ENCODE results near the gene PPIB. TPM values are rescaled to one million over a fixed set of nuclear protein-coding genes. Genes with fewer than 3 reads are reported as not detected.

The PPIB gene
- total RNA-seq (2014; rRNA removed; shearing (Covaris generic)), result 966 and 1,104 TPM in 2 replicates

- DNase-seq (ENCODE audit: low spot score), result peak; percentile 94
These were observed at the start of gene PPIB for GRCh38 chr15:64162869-64163658. Gene PPIB, minus strand, starts transcription at chr15:64163022. Its CDS starts 36 bp downstream, at chr15:64162986.

GRCh38 chr15:64211696-64212095 is 48.9 kb upstream of the PPIB start:
- no peak for DNase-seq (ENCODE audit: low spot score)

- no peak for DNase-seq (ENCODE audit: low spot score)
These were observed 47.5 kb upstream of the PPIB start for GRCh38 chr15:64210371-64210770.

GRCh38 chr15:64209680-64210334 is 47.0 kb upstream of the PPIB start:
- DNase-seq (ENCODE audit: low spot score), result peak; percentile 9

GRCh38 chr15:64205202-64205601 is 42.4 kb upstream of the PPIB start:
- DNase-seq (ENCODE audit: low spot score), result no peak

- no peak for DNase-seq (ENCODE audit: low spot score)
These were observed 34.6 kb upstream of the PPIB start for GRCh38 chr15:64197425-64197824.

- no peak for DNase-seq (ENCODE audit: low spot score)
These were observed 31.1 kb upstream of the PPIB start for GRCh38 chr15:64193971-64194370.

- no peak for DNase-seq (ENCODE audit: low spot score)
These were observed 29.4 kb upstream of the PPIB start for GRCh38 chr15:64191971-64192830.

GRCh38 chr15:64187396-64188191 is 24.8 kb upstream of the PPIB start:
- no peak for DNase-seq (ENCODE audit: low spot score)

GRCh38 chr15:64185146-64185911 is 22.5 kb upstream of the PPIB start:
- no peak for DNase-seq (ENCODE audit: low spot score)

- DNase-seq (ENCODE audit: low spot score), result no peak
These were observed 20.1 kb upstream of the PPIB start for GRCh38 chr15:64182859-64183370.

GRCh38 chr15:64180235-64180824 is 17.5 kb upstream of the PPIB start:
- DNase-seq (ENCODE audit: low spot score), result no peak

GRCh38 chr15:64166102-64166890 is 3.5 kb upstream of the PPIB start:
- DNase-seq (ENCODE audit: low spot score), result no peak

GRCh38 chr15:64164436-64164835 is 1.6 kb upstream of the PPIB start:
- DNase-seq (ENCODE audit: low spot score), result no peak

GRCh38 chr15:64163659-64164362 is 989 bp upstream of the PPIB start:
- no peak for DNase-seq (ENCODE audit: low spot score)

- DNase-seq (ENCODE audit: low spot score), result no peak
These were observed 349 bp downstream of the PPIB start for GRCh38 chr15:64162478-64162868.

- DNase-seq (ENCODE audit: low spot score), result no peak
These were observed 939 bp downstream of the PPIB start for GRCh38 chr15:64161688-64162477.
